ENCODE data around the gene LHCGR. TPM values are rescaled to one million over a fixed set of nuclear protein-coding genes. Genes with fewer than 3 reads are reported as not detected.

LHCGR gene
- total RNA-seq, 1 experiment from 2014 or later, result not detected

DNA sequence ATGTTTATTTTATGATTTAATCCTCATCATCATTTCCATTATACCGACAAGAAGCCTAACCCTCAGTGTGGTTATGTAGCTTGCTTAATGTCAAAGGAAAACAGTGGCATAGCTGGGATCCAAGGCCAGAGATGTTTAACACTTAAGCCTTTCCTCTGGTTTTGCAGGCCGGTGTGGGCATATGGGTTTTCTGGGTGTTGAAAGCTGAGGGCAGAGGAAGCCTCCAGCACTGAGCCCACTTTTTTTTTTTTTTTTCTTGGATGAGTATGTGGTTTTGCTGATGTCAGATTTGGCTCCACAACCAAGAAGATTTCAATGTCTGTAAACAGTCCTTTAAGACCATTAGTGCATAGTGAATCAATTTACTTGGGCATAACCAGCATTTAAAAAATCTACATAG, 41.3 kb downstream of the LHCGR start:
- no peak overlapping the region for H3K4me3 ChIP-seq (ENCODE audit: low read depth in 2 of 2, low read length in 2 of 2)
- H3K36me3 ChIP-seq (ENCODE audit: control insufficient read depth, insufficient read depth, low read length), result no peaks in the 10 kb centered on the region
- H3K27ac ChIP-seq (ENCODE audit: low read length), result no peak overlapping the region
- H3K4me1 ChIP-seq (ENCODE audit: control insufficient read depth, insufficient read depth, low read length), result no peaks in the 10 kb centered on the region
- H3K27me3 ChIP-seq (ENCODE audit: control insufficient read depth, insufficient read depth, low read length), result peaks cover 6% of the 10 kb centered on the region
- in situ Hi-C loops (cut with HindIII; ENCODE audit: low pct_unique_long_range_greater_than_20kb, low sequenced_read_pairs), result no loop called here
- ATAC-seq (no peak), DNase-seq (ENCODE audit: low read depth, low spot score) (no peak)
- ChIA-PET CTCF (no interaction called here), POLR2A (no interaction called here)
- intact Hi-C loops (cut with micrococcal nuclease; ENCODE audit: unreplicated experiment), result no loop called here
- H3K9me3 ChIP-seq (ENCODE audit: control insufficient read depth, insufficient read depth, low read depth, low read length), result no peaks in the 10 kb centered on the region
- TF ChIP-seq, protein P1, sequence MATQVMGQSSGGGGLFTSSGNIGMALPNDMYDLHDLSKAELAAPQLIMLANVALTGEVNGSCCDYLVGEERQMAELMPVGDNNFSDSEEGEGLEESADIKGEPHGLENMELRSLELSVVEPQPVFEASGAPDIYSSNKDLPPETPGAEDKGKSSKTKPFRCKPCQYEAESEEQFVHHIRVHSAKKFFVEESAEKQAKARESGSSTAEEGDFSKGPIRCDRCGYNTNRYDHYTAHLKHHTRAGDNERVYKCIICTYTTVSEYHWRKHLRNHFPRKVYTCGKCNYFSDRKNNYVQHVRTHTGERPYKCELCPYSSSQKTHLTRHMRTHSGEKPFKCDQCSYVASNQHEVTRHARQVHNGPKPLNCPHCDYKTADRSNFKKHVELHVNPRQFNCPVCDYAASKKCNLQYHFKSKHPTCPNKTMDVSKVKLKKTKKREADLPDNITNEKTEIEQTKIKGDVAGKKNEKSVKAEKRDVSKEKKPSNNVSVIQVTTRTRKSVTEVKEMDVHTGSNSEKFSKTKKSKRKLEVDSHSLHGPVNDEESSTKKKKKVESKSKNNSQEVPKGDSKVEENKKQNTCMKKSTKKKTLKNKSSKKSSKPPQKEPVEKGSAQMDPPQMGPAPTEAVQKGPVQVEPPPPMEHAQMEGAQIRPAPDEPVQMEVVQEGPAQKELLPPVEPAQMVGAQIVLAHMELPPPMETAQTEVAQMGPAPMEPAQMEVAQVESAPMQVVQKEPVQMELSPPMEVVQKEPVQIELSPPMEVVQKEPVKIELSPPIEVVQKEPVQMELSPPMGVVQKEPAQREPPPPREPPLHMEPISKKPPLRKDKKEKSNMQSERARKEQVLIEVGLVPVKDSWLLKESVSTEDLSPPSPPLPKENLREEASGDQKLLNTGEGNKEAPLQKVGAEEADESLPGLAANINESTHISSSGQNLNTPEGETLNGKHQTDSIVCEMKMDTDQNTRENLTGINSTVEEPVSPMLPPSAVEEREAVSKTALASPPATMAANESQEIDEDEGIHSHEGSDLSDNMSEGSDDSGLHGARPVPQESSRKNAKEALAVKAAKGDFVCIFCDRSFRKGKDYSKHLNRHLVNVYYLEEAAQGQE (IDR thresholded peaks at IDR 0.05; ENCODE audit: insufficient read depth in 1 of 2, low read depth in 2 of 2, low read length in 1 of 2), result no peak
- TF ChIP-seq SIN3A (IDR thresholded peaks at IDR 0.05; ENCODE audit: borderline replicate concordance, insufficient read depth, low read depth, low read length) (no peak), TCF7L2 (IDR thresholded peaks at IDR 0.05; ENCODE audit: low read depth, low read length) (no peak)
- TF ChIP-seq, protein P2, sequence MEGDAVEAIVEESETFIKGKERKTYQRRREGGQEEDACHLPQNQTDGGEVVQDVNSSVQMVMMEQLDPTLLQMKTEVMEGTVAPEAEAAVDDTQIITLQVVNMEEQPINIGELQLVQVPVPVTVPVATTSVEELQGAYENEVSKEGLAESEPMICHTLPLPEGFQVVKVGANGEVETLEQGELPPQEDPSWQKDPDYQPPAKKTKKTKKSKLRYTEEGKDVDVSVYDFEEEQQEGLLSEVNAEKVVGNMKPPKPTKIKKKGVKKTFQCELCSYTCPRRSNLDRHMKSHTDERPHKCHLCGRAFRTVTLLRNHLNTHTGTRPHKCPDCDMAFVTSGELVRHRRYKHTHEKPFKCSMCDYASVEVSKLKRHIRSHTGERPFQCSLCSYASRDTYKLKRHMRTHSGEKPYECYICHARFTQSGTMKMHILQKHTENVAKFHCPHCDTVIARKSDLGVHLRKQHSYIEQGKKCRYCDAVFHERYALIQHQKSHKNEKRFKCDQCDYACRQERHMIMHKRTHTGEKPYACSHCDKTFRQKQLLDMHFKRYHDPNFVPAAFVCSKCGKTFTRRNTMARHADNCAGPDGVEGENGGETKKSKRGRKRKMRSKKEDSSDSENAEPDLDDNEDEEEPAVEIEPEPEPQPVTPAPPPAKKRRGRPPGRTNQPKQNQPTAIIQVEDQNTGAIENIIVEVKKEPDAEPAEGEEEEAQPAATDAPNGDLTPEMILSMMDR (IDR thresholded peaks at IDR 0.05), result no peak
- no TSS peak for BruUV-seq (replicated peaks)

DNA sequence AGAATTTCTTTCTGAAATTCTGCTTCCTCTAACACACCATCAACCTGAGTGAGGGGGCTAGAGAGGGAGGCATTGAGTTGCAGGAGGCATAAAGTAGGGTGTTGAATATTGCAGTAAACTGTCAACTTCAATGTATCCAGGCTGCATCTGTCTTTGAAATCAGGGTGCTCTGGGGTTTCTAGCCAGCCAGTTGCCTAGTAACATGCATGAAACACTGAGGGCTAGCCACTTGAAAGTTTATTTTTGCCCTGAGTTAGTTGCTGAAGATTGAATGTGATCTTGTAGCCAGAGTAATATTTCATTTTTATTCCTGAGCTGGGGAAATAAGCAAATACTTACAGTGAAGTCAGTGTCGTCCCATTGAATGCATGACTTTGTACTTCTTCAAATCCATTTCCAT, 41.9 kb downstream of the LHCGR start:
- in situ Hi-C loops (cut with HindIII; ENCODE audit: low pct_unique_long_range_greater_than_20kb, low sequenced_read_pairs), result no loop called here
- H3K27me3 ChIP-seq (ENCODE audit: control insufficient read depth, insufficient read depth, low read length), result peaks cover 6% of the 10 kb centered on the region
- ATAC-seq (no peak), DNase-seq (ENCODE audit: low read depth, low spot score) (no peak)
- intact Hi-C loops (cut with micrococcal nuclease; ENCODE audit: unreplicated experiment), result no loop called here
- TF ChIP-seq, protein P2 (IDR thresholded peaks at IDR 0.05), result no peak
- no peak for TF ChIP-seq TCF7L2 (IDR thresholded peaks at IDR 0.05; ENCODE audit: low read depth, low read length)
- TF ChIP-seq POLR2AphosphoS5 (IDR thresholded peaks at IDR 0.05; ENCODE audit: low read depth, low read length), result no peak
- TF ChIP-seq SIN3A (IDR thresholded peaks at IDR 0.05; ENCODE audit: borderline replicate concordance, insufficient read depth, low read depth, low read length), result no peak
- TF ChIP-seq, protein P1 (IDR thresholded peaks at IDR 0.05; ENCODE audit: insufficient read depth in 1 of 2, low read depth in 2 of 2, low read length in 1 of 2), result no peak
- no TSS peak for BruUV-seq (replicated peaks)
- H3K27ac ChIP-seq (ENCODE audit: low read length), result no peak overlapping the region
- no peaks in the 10 kb centered on the region for H3K36me3 ChIP-seq (ENCODE audit: control insufficient read depth, insufficient read depth, low read length)
- H3K4me1 ChIP-seq (ENCODE audit: control insufficient read depth, insufficient read depth, low read length), result no peaks in the 10 kb centered on the region
- CTCF ChIA-PET, result no interaction called here
- POLR2A ChIA-PET, result no interaction called here
- no peaks in the 10 kb centered on the region for H3K9me3 ChIP-seq (ENCODE audit: control insufficient read depth, insufficient read depth, low read depth, low read length)
- no peak overlapping the region for H3K4me3 ChIP-seq (ENCODE audit: low read depth in 2 of 2, low read length in 2 of 2)
